HL-60 (cell line): Measurements from ENCODE around the gene S100A16.

Experiments used
- POLR2AphosphoS5 ChIP-seq: IDR thresholded peaks from 2 replicates; pipeline ENCODE4 v1.6.1; 2012; ENCODE audit warnings: low read depth
- TF ChIP-seq, protein P1 (sequence below): IDR thresholded peaks from one replicate; pipeline ENCODE4 v1.5.1; 2011; ENCODE audit warnings: low read length, control low read depth, inconsistent platforms; ENCODE audit not compliant: insufficient read depth

DNA sequence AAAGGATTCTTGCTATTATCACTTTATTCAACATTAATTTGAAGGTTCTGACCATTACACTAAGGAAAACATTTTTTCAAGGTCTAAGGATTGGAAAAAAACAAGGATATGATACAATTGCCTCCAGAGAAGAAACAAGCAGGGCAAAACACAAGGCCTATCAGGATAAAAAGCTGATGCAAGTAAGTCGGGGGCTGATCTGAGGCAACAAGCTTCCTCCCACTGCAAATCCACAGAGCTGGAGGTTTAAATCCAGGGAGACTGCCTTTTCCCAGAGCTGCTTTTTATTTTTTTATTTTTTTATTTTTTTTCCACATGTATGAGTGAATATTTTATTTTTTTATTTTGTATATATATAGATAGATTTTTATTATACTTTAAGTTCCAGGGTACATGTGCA is 27.9 kb downstream of the S100A16 start:
- TF ChIP-seq, protein P1, sequence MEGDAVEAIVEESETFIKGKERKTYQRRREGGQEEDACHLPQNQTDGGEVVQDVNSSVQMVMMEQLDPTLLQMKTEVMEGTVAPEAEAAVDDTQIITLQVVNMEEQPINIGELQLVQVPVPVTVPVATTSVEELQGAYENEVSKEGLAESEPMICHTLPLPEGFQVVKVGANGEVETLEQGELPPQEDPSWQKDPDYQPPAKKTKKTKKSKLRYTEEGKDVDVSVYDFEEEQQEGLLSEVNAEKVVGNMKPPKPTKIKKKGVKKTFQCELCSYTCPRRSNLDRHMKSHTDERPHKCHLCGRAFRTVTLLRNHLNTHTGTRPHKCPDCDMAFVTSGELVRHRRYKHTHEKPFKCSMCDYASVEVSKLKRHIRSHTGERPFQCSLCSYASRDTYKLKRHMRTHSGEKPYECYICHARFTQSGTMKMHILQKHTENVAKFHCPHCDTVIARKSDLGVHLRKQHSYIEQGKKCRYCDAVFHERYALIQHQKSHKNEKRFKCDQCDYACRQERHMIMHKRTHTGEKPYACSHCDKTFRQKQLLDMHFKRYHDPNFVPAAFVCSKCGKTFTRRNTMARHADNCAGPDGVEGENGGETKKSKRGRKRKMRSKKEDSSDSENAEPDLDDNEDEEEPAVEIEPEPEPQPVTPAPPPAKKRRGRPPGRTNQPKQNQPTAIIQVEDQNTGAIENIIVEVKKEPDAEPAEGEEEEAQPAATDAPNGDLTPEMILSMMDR: no peak
- no peak for TF ChIP-seq POLR2AphosphoS5
